ENCODE results near the gene SBNO2. TPM values are rescaled to one million over a fixed set of nuclear protein-coding genes. Genes with fewer than 3 reads are reported as not detected.

Gene SBNO2
- total RNA-seq, 1 donor from 2014 or later, result 46.4 TPM

DNA sequence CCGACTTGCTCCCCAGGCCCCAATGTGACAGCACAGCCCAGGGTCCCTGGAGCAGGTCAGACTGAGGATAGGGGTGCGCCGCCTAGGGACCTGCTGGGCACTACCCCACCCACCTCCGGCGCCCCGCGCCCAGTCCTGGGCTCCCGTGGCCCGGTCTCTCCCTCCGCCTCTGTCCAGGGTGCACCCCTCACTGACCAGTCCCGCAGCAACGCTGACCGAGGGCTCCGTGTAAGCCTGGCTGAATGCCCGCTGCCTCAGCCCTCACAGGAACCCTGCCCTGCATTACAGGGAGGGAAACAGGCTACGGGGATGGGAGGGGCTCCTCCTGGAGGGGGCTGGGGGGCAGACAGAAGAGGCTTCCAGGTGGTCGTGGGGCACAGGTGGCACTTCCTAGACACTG, 38.6 kb downstream of the SBNO2 start:
- Mint-ChIP-seq H3K36me3 (ENCODE audit: low read depth, unreplicated experiment) (peaks cover 5% of the 10 kb centered on the region), H3K27me3 (ENCODE audit: unreplicated experiment) (peaks cover 2% of the 10 kb centered on the region), H3K9me3 (ENCODE audit: unreplicated experiment) (no peaks in the 10 kb centered on the region), H3K27ac (ENCODE audit: unreplicated experiment) (no peak overlapping the region), H3K4me3 (ENCODE audit: unreplicated experiment) (no peak overlapping the region), H3K4me1 (ENCODE audit: unreplicated experiment) (peaks cover 6% of the 10 kb centered on the region)
- no peak for DNase-seq (ENCODE audit: low spot score)
- TF ChIP-seq, protein P1, sequence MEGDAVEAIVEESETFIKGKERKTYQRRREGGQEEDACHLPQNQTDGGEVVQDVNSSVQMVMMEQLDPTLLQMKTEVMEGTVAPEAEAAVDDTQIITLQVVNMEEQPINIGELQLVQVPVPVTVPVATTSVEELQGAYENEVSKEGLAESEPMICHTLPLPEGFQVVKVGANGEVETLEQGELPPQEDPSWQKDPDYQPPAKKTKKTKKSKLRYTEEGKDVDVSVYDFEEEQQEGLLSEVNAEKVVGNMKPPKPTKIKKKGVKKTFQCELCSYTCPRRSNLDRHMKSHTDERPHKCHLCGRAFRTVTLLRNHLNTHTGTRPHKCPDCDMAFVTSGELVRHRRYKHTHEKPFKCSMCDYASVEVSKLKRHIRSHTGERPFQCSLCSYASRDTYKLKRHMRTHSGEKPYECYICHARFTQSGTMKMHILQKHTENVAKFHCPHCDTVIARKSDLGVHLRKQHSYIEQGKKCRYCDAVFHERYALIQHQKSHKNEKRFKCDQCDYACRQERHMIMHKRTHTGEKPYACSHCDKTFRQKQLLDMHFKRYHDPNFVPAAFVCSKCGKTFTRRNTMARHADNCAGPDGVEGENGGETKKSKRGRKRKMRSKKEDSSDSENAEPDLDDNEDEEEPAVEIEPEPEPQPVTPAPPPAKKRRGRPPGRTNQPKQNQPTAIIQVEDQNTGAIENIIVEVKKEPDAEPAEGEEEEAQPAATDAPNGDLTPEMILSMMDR (IDR thresholded peaks at IDR 0.05; ENCODE audit: unreplicated experiment), result no peak

DNA sequence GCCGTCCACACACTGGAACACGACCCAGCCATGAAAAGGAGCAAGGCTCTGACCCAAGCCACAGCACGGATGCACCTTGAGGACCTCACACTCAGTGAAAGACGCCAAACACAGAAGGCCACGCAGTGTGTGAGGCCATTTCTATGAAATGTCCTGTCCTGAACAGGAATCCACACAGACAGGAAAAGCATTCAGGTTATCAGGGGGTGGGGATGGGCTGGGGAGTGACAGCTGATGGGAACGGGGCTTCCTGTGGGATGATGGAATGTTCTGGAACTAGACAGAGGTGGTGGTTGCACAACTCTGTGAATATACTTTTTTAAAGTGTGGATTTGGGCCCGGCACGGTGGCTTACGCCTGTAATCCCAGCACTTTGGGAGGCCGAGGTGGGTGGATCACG, 39.6 kb downstream of the SBNO2 start:
- DNase-seq (ENCODE audit: low spot score), result no peak
- Mint-ChIP-seq H3K27me3 (ENCODE audit: unreplicated experiment) (peaks cover 2% of the 10 kb centered on the region), H3K4me1 (ENCODE audit: unreplicated experiment) (peaks cover 6% of the 10 kb centered on the region), H3K27ac (ENCODE audit: unreplicated experiment) (no peak overlapping the region), H3K36me3 (ENCODE audit: low read depth, unreplicated experiment) (no peaks in the 10 kb centered on the region), H3K4me3 (ENCODE audit: unreplicated experiment) (no peak overlapping the region), H3K9me3 (ENCODE audit: unreplicated experiment) (no peaks in the 10 kb centered on the region)
- TF ChIP-seq, protein P1 (IDR thresholded peaks at IDR 0.05; ENCODE audit: unreplicated experiment), result no peak

DNA sequence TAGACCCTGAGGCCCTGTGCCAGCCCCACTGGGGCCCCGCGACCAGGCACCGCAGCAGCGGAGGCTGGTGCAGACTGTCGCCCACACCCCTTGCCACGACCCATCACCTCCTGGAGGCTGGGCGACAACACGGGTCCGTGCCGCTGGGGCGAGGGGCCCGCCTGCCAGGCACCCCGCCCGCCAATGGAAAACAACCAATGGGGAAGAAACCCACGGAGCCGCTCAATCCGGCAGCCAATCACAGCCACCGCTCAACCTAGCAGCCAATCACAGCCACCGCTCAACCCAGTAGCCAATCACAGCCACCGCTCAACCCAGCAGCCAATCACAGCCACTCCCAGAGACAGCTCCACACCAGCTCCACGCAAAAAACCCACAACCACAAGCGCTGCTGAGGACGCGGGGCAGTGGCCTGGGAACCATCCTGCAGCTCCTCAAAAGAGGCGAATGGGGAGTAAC, 40.6 kb downstream of the SBNO2 start:
- Mint-ChIP-seq H3K4me1 (ENCODE audit: unreplicated experiment) (peaks cover 6% of the 10 kb centered on the region), H3K27ac (ENCODE audit: unreplicated experiment) (no peak overlapping the region), H3K27me3 (ENCODE audit: unreplicated experiment) (peaks cover 4% of the 10 kb centered on the region), H3K4me3 (ENCODE audit: unreplicated experiment) (no peak overlapping the region), H3K36me3 (ENCODE audit: low read depth, unreplicated experiment) (no peaks in the 10 kb centered on the region), H3K9me3 (ENCODE audit: unreplicated experiment) (no peaks in the 10 kb centered on the region)
- TF ChIP-seq, protein P1 (IDR thresholded peaks at IDR 0.05; ENCODE audit: unreplicated experiment), result no peak
- DNase-seq (ENCODE audit: low spot score), result no peak

DNA sequence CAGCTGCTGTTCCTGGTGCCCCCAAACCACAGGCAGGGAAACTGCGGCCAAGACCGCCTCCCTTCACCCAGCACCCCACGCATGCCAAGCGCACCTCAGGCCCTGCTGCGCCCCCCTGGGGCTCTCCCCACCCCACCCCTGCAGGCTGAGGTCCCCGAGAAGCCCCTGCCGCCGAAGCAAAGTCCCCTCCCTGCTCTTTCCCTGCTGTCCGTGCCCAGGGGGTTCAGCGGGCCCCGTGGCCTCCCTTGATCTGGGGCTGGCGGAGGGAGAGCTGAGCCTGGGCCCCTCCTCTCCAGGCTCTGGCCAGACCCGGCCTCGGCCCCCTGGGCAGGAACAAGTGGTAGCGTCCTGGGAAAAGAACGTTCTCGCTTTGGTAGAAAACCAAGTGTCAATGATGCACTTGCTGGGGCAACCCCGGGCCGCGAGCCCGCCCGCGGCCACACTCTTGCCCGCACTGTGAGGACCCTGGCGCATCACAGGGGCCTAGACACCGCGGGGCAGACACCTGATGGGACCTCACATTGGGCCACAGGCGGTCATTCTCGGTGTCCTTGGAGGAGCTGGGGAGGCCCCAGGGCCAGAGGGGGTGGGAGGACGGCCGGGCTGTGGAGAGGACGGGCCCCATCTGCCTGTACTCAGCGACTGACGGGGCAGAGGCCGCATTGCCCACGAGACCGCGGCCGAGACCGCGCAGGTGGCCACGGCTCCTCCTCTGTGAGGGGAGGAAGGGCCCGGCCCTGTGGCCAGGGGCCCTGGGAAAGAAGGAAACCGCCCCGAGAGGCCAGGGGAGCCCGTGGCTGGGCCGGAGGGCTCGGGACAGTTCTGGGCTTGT, 41.3 kb downstream of the SBNO2 start:
- peaks cover 6% of the 10 kb centered on the region for H3K4me1 Mint-ChIP-seq (ENCODE audit: unreplicated experiment)
- TF ChIP-seq, protein P1 (IDR thresholded peaks at IDR 0.05; ENCODE audit: unreplicated experiment), result no peak
- H3K27me3 Mint-ChIP-seq (ENCODE audit: unreplicated experiment), result peaks cover 4% of the 10 kb centered on the region
- no peak for DNase-seq (ENCODE audit: low spot score)
- H3K4me3 Mint-ChIP-seq (ENCODE audit: unreplicated experiment), result no peak overlapping the region
- no peaks in the 10 kb centered on the region for H3K36me3 Mint-ChIP-seq (ENCODE audit: low read depth, unreplicated experiment)
- no peaks in the 10 kb centered on the region for H3K9me3 Mint-ChIP-seq (ENCODE audit: unreplicated experiment)
- H3K27ac Mint-ChIP-seq (ENCODE audit: unreplicated experiment), result no peak overlapping the region

Data from endothelial cell (in vitro differentiated cells).